CD4-positive, alpha-beta T cell (primary cell): ENCODE results near the gene HEPHL1. TPM values are rescaled to one million over a fixed set of nuclear protein-coding genes. Genes with fewer than 3 reads are reported as not detected.

ENCODE experiments used
- ATAC-seq: fragments of 200-7000 bp; cut with Tn5 transposase; one replicate; pipeline ENCODE4 v1.10.0; 2022; ENCODE audit warnings: mild to moderate bottlenecking; ENCODE audit not compliant: poor library complexity
- CTCF ChIA-PET: fragments of 350-600 bp; sonication (Branson Sonifier 250); formaldehyde crosslinking; loops from one replicate; lab custom pipeline; 2021; ENCODE audit warnings: antibody characterized with exemption, inconsistent platforms; lab: Charles Lee
- POLR2A ChIA-PET: fragments of 350-600 bp; sonication (Branson Sonifier 250); formaldehyde crosslinking; loops from one replicate; lab custom pipeline; 2021; ENCODE audit warnings: antibody characterized with exemption, inconsistent platforms; lab: Charles Lee
- DNase-seq, 14 experiments: peaks; one replicate each; pipeline ENCODE4 v3.0.0-alpha.2; 2013 to 2020; ENCODE audit warnings: mixed read lengths in 2 of 14
- H3K27ac ChIP-seq, 2 donors: one replicate each; pipeline versions ENCODE4 v1.5.1 to v1.7.0; 2013; ENCODE audit warnings: low read length in 2 of 2, low read depth in 1 of 2, mild to moderate bottlenecking in 1 of 2
- H3K27me3 ChIP-seq, 2 experiments: 1 replicate in 1 of 2; 2 replicates in 1 of 2; pipeline versions ENCODE4 v1.6.1 to v1.7.0; 2013; ENCODE audit warnings: low read length in 2 of 2, control low read depth in 1 of 2, mild to moderate bottlenecking in 1 of 2, moderate library complexity in 1 of 2; ENCODE audit not compliant: insufficient read depth in 2 of 2, control insufficient read depth in 1 of 2
- H3K36me3 ChIP-seq: one replicate; pipeline ENCODE4 v1.6.1; 2013; ENCODE audit warnings: low read length, control low read depth; ENCODE audit not compliant: insufficient read depth
- H3K4me1 ChIP-seq: one replicate; pipeline ENCODE4 v1.6.1; 2013; ENCODE audit warnings: low read length, control low read depth; ENCODE audit not compliant: insufficient read depth
- H3K4me3 ChIP-seq: one replicate; pipeline ENCODE4 v1.5.1; 2013; ENCODE audit warnings: mild to moderate bottlenecking, low read length, moderate library complexity
- H3K9me3 ChIP-seq, 2 experiments: 1 replicate in 1 of 2; 2 replicates in 1 of 2; pipeline versions ENCODE4 v1.6.1 to v1.7.0; 2013; ENCODE audit warnings: low read length in 2 of 2, mild to moderate bottlenecking in 2 of 2, control low read depth in 1 of 2, moderate library complexity in 1 of 2; ENCODE audit not compliant: control insufficient read depth in 1 of 2, insufficient read depth in 1 of 2
- H3K27ac Mint-ChIP-seq: one replicate; pipeline ENCODE4 v1.8.0; 2020; ENCODE audit warnings: mixed read lengths
- H3K27me3 Mint-ChIP-seq: one replicate; pipeline ENCODE4 v1.8.0; 2021; ENCODE audit warnings: mixed read lengths
- H3K36me3 Mint-ChIP-seq: one replicate; pipeline ENCODE4 v1.8.0; 2021; ENCODE audit warnings: low read depth, mixed read lengths
- H3K4me1 Mint-ChIP-seq: one replicate; pipeline ENCODE4 v1.8.0; 2021; ENCODE audit warnings: low read depth, mixed read lengths
- H3K4me3 Mint-ChIP-seq: one replicate; pipeline ENCODE4 v1.8.0; 2020; ENCODE audit warnings: mild to moderate bottlenecking, mixed read lengths
- H3K9me3 Mint-ChIP-seq: one replicate; pipeline ENCODE4 v1.8.0; 2020; ENCODE audit warnings: mixed read lengths
- CTCF ChIP-seq: fragments of 200-600 bp; IDR thresholded peaks from one replicate; pipeline ENCODE4 v1.8.0; 2022; ENCODE audit warnings: antibody characterized with exemption, mild to moderate bottlenecking
- intact Hi-C, 2 experiments: fragments of 100-400 bp; cut with DNase I in 1 of 2; cut with micrococcal nuclease in 1 of 2; formaldehyde crosslinking; loops; one replicate each; pipeline versions ENCODE4 v1.15.1 to v1.9.0; 2023 to 2025; cut with DNase I, micrococcal nuclease
- total RNA-seq, 174 experiments: library from RNA in 2 of 174; stranded (reverse) in 2 of 174; gene quantifications; one replicate each; pipeline ENCODE4 v1.2.3 and lab custom pipeline; 2021 to 2026

The HEPHL1 gene
- total RNA-seq, 2 experiments from 2014 or later, result not detected

- Mint-ChIP-seq H3K27me3 (no peaks in the 10 kb centered on the region), H3K4me1 (peaks cover 90% of the 10 kb centered on the region), H3K9me3 (no peaks in the 10 kb centered on the region), H3K27ac (peak overlapping the region; percentile 15), H3K4me3 (no peak overlapping the region), H3K36me3 (peaks cover 5% of the 10 kb centered on the region)
- CTCF ChIA-PET, result no interaction called here
- ATAC-seq (peak; percentile 34), DNase-seq (peak in 1 of 14 experiments; percentile 33)
- Histone ChIP-seq H3K27me3 (no peaks in the 10 kb centered on the region), H3K36me3 (no peaks in the 10 kb centered on the region), H3K4me1 (peaks cover 10% of the 10 kb centered on the region), H3K27ac (no peak overlapping the region), H3K9me3 (no peaks in the 10 kb centered on the region), H3K4me3 (no peak overlapping the region)
- POLR2A ChIA-PET, result interaction anchor here (0.9 to 1.0 kb wide), 2 partner anchors 9 to 19 kb away, joined by 3 read pairs; partner anchors contain the start of gene PANX1
- intact Hi-C loops, result no loop called here
- TF ChIP-seq CTCF, result no peak
Measured at GRCh38 chr11:94147433-94147845, 126.3 kb downstream of the HEPHL1 start.

- Histone ChIP-seq H3K4me3 (no peak overlapping the region), H3K27me3 (no peaks in the 10 kb centered on the region), H3K27ac (no peak overlapping the region), H3K9me3 (no peaks in the 10 kb centered on the region), H3K4me1 (peaks cover 10% of the 10 kb centered on the region), H3K36me3 (no peaks in the 10 kb centered on the region)
- no peak for ATAC-seq
- DNase-seq, result no peak
- intact Hi-C loops, result no loop called here
- H3K36me3 Mint-ChIP-seq, result peaks cover 5% of the 10 kb centered on the region
- no peak overlapping the region for H3K4me3 Mint-ChIP-seq
- no peak for TF ChIP-seq CTCF
- CTCF ChIA-PET, result no interaction called here
- POLR2A ChIA-PET, result interaction anchor here (0.9 to 1.0 kb wide), 2 partner anchors 8 to 20 kb away, joined by 3 read pairs; partner anchors contain the start of gene PANX1
- peak overlapping the region; percentile 15 for H3K27ac Mint-ChIP-seq
- H3K4me1 Mint-ChIP-seq, result peaks cover 92% of the 10 kb centered on the region
- no peaks in the 10 kb centered on the region for H3K9me3 Mint-ChIP-seq
- H3K27me3 Mint-ChIP-seq, result no peaks in the 10 kb centered on the region
Measured at GRCh38 chr11:94148189-94148588, 127.0 kb downstream of the HEPHL1 start.

GRCh38 chr11:94149431-94150017, 128.4 kb downstream of the HEPHL1 start:
- Mint-ChIP-seq H3K27me3 (no peaks in the 10 kb centered on the region), H3K4me3 (no peak overlapping the region), H3K4me1 (peaks cover 84% of the 10 kb centered on the region), H3K9me3 (no peaks in the 10 kb centered on the region), H3K27ac (no peak overlapping the region), H3K36me3 (peaks cover 15% of the 10 kb centered on the region)
- ChIA-PET CTCF (no interaction called here), POLR2A (no interaction called here)
- Histone ChIP-seq H3K36me3 (peaks cover 10% of the 10 kb centered on the region), H3K4me3 (no peak overlapping the region), H3K27me3 (no peaks in the 10 kb centered on the region), H3K9me3 (no peaks in the 10 kb centered on the region), H3K4me1 (peaks cover 10% of the 10 kb centered on the region), H3K27ac (no peak overlapping the region)
- intact Hi-C loops, result no loop called here
- ATAC-seq (no peak), DNase-seq (no peak)
- TF ChIP-seq CTCF, result no peak
